GM21515 (cell line): Measurements from ENCODE around the gene CPSF4.
"Not testable (repeated sequence)": the region's sequence is repeated elsewhere in the genome, so short reads cannot be mapped to it uniquely, and the experiment has no call there.

ENCODE experiments used
- ATAC-seq: cut with Tn5 transposase; IDR thresholded peaks from one replicate; pipeline ENCODE4 v1.9.1; 2021; ENCODE audit not compliant: unreplicated experiment

CPSF4 gene

DNA sequence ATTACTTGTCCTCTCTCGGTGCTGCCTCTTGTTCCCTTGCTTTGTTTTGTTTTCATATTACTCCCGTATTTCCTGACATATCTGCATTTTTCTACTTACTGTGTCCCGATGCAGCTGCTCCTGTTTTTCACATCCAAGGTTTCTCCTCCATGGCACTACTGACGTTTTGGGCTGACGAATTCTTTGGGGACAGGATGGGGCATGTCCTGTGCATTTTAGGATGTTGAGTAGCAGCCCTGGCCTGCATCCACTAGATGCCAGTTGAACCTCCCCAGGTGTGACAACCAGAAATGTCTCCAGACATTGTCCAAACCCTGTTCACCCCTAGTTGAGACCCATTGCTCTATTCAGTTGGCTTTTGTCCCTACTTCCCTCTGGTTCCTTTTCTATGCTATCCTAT, 46.4 kb downstream of the CPSF4 start:
- no peak for ATAC-seq

DNA sequence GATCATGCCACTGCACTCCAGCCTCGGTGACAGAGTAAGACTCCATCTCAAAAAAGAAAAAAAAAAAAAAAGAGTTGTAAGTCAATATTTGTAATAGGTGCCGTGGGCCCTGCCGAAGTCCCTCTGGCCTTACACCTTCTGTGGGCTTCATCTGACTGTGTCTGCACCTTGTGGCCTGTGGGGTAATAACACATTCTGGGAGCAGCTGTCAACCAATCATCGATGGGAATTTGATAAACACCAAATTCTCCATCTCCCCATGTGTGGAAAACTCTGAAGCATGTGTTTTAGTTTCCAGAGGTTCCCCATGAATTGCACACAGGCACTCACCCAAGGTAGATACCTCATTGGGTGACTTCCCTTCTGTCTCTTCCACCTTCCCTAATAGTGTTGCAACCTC, 50.5 kb downstream of the CPSF4 start:
- no peak for ATAC-seq

DNA sequence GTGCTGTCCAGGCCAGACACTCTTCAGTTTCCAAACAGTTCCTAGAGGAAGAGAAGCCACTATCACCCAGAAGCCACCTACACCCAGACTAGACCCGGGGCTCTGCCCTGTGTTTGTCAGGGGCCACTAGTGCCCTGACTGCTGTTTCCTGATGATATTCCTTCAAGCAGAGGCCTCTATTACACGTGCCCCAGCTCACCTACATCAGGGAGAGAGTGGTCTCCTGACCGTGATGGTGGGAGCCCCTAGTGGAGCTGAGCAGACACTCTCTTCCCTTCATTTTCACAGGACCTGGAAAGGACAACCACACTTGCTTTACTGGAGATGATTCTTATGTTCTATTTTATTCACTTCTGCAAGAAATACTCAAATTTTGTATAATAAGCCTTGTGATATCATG, 52.1 kb downstream of the CPSF4 start:
- no peak for ATAC-seq

DNA sequence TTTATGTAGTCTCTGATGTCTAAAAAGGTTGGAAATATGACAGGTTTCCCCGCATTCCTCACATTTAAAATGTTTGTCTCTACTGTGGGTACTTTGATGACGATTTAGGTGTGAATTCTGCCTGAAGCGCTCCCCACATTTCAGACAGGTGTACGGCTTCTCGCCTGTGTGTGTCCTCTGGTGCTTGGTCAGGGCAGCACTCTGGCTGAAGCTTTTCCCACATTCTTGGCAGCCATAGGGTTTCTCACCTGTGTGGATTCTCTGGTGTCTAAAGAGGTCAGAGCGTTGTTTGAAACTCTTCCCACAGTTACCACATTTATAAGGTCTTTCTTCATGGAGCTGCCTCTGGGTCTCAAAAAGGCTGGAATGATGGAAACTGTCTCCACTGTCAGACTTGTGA, 55.1 kb downstream of the CPSF4 start:
- no peak for ATAC-seq

DNA sequence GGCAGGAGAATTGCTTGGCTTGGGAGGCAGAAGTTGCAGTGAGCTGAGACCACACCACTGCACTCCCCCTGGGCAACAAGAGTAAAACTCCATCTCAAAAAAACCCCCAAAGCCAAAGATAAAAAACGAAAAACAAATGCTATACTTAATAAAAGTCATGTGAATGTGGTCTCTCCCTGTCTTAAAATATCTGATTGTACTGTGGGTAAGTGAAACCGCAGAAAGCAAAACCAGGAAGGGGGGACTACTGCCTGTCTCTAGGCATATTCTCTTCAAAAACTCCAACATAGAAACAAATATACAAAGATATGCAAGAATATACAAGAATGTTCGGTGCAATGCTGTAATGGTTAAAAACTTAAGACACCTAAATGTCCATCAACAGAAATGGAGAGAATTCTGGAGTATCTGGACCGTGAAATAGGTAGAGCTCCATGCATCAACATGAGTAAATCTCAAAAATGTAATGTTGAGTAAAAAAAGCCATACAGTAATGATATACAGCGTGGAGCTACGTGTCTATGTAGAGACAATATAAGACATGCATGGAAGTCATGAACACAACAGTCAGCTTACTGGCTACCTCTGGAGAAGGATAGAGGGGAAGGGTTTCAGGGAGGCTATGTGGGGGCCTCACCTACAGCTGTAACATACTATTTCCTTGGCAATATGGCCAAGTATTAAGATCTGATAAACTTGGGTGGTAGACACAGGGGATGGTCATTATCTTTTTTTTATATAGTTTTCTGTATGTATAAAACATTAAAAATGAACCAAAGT, 59.2 kb downstream of the CPSF4 start:
- ATAC-seq: no peak

DNA sequence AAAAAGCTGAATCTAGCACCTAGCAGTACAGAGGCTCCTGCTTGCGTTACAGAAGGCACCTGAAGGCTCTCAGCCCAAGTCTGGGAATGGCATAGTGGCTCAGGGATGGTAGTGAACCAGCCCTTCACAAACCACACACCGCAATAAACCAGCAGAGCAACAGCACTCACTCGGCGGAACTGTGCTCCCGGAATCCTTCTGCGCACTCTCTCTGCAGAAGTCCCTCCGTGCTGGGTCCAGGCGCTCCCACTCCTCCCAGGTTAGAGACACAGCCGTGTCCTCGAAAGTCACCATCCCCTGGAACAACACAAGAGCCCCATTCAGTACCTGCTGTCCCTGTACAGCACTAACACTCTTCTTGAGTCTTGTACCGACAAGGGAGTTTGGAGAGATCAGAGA, 59.8 kb downstream of the CPSF4 start:
- no peak for ATAC-seq

DNA sequence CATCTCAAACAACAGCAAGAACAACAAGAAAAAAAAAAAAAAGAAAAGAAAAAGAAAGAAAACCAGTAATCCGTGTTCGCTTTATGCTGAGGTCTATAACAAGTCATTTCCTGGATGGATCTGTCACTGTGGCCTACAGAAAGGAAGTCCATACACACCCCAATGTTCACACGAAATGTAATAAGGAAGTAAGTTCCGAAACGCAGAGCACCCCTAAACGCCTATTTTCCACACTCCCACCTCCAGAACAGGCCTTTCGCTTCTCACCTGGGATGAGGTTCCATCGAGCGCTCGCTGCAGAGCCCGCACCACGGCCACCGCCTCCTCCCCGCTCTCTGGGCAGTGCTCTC, 60.6 kb downstream of the CPSF4 start:
- ATAC-seq: peak; percentile 18

DNA sequence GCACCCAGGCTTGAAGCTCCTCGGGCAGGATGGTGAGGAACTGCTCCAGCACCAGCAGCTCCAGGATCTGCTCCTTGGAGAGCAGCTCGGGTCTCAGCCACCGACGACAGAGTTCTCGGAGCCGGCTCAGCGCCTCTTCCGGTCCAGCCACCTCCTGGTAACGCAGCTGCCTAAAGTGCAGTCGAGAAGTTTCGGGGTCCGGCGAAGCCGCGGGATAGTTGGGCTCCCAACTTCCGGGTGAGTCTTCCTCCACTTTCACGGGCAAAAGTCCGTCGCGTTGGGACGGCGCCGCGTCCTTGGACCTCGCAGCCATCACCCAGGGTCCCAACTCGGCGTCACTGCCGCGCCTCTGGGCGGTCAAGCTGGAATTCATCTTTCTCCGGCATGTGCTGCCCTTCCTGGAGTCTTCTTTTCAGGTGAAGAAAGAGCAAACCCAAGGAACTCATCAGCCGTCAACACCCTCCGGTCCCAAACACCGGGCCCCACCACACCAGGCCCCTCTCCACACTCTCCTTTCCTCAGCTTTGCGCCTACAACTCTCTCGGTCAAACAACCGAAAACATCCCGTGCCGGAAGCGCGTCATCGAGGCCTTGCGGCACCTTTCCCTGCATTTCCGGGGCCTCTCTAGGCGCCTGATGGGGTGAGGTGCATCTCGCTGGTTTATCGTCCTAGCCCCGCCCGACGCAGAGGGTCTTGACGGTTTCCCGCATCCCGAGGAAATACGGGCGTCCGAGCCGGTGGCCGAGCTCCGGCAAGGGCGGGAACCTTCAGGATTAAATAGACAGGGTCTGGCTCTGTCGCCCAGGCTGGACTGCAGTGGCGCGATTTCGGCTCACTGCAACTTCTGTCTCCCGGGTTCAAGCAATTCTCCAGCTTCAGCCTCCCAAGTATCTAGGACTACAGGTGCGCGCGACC, 61.2 kb downstream of the CPSF4 start, which contains the start of gene ZNF394:
Gene ZNF394 (minus strand): TSS at position 561 of the 916 bp plus-strand sequence. CDS start 188 bp downstream, at position 373.
- ATAC-seq: peak; percentile 44

DNA sequence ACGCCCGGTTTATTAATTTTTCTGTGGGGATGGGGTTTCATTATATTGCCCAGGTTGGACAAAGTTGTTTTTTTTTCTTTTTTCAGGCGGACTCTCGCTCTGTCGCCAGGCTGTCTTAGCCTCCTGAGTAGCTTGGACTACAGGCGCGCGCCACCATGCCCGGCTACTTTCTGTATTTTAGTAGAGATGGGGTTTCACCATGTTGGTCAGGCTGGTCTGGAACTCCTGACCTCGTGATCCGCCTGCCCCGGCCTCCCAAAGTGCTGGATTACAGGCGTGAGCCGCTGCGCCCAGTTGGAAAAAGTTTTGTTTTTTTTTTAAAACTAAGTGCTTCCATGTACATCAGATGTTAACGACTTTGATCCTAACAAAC, 61.9 kb downstream of the CPSF4 start:
- ATAC-seq: no peak

DNA sequence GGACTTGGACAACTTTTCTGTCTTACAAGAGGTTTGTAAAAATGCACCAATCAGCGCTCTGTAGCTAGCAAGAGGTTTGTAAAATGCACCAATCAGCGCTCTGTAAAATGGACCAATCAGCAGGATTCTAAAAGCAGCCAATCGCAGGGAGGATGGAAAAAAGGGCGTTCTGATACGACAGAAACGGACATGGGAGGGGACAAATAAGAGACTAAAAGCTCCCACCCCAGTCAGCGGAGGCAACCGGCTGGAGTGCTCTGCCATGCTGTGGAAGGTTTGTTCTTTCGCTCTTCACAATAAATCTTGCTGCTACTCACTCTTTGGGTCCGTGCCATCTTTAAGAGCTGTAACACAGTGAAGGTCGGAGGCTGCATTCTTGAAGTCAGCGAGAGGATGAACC, 62.5 kb downstream of the CPSF4 start:
- ATAC-seq: not testable (repeated sequence)

DNA sequence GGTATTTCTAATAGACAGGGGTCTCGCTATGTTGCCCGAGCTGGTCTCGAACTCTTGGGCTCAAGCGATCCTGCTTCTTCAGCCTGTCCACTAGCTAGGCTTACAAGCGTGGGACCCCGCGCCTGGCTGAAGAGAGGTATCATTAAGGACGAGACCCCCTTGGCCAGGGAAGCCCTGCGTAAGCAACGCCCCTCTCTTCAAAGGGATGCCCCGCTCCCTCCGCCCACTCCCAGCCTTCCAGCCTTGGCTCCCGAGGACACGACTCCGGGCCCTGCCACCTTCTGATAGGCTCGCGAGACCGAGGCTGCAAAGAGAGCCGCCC, 65.5 kb downstream of the CPSF4 start:
- no peak for ATAC-seq

DNA sequence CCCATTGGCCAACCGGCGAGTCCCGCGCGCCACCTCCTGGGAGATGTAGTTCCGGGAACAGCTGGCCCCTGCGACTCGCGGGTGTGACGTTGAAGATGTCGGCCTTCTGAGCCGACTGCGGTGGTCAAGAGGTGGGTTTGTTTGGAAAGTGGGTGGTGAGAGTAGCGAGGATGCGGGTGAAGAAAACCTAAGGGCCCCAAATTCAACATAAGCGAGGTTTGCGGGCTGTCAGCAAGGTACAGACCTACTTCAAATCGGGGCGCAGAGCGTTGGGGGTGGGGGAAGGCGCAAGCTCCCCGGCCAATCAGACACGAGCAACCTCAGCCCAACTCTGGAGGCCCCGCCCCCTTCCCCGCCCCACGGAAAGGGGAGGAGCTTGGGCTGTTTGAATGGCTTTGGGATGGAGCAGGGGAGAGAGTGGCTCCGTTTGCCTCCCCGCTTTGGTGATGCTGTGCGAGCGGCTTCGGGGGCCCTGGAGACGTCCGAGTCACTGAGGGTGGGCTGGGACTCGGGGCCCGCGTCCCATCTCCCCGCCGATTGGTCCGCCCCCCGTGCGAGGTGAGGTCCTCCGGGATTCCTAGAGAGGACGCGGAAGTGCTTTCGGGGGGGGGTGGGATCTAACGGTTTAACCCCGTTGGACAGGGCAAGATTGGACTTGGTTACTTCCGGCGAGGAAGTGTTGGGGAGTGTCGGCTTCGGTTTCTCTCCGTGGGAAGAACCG, 66.0 kb downstream of the CPSF4 start, which contains the start of gene ZKSCAN5:
Gene ZKSCAN5 (plus strand): TSS at position 60 of the 721 bp plus-strand sequence. CDS start 1,383 bp downstream, outside the sequence.
- ATAC-seq: peak; percentile 73

DNA sequence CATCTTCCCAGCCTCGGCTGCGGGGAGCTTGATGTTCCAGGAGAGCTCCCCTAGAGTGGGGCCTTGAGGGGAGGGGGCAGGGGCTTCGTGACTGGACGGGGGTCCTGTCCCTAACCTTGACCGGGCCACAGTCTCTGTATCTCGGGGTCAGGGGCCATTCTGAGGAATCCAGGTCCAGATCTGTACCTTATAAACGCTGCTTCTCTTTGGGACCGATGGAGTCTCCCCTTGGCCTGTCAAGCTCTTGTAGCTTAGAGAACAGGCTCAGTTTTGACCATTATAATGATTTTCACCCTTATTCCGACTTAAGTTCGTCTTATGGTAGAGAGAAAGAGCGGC, 66.5 kb downstream of the CPSF4 start:
- ATAC-seq: no peak
